PFSK-1 (cell line): Measurements from ENCODE around the gene ERCC8.

Experiments used
- FOXP2 ChIP-seq: optimal IDR thresholded peaks from 2 replicates; pipeline ENCODE3; 2011; ENCODE audit warnings: borderline replicate concordance, control low read depth, inconsistent platforms; ENCODE audit not compliant: insufficient read depth; ENCODE audit errors: extremely low read length, extremely low read depth
- POLR2AphosphoS5 ChIP-seq: IDR thresholded peaks from 2 replicates; pipeline ENCODE4 v1.6.1; 2012; ENCODE audit warnings: low read depth, mild to moderate bottlenecking, control low read depth, low read length, moderate library complexity
- REST ChIP-seq, 2 experiments: IDR thresholded peaks; 2 replicates each; pipeline versions ENCODE4 v1.6.1 to v1.8.0; 2011 to 2012; ENCODE audit warnings: low read depth in 2 of 2, low read length in 2 of 2, control low read depth in 1 of 2, inconsistent platforms in 1 of 2, mild to moderate bottlenecking in 1 of 2, moderate library complexity in 1 of 2; ENCODE audit not compliant: insufficient read depth in 1 of 2
- SIN3A ChIP-seq: IDR thresholded peaks from 2 replicates; pipeline ENCODE4 v1.6.1; 2012; ENCODE audit warnings: mild to moderate bottlenecking, low read length, moderate library complexity, borderline replicate concordance; ENCODE audit not compliant: insufficient read depth
- TAF1 ChIP-seq: IDR thresholded peaks from 2 replicates; pipeline ENCODE4 v1.6.1; 2012; ENCODE audit warnings: low read length, control low read depth, borderline replicate concordance; ENCODE audit not compliant: insufficient read depth

The ERCC8 gene

GRCh38 chr5:60852317-60852716, 92.6 kb downstream of the ERCC8 start:
- TF ChIP-seq FOXP2 (no peak), POLR2AphosphoS5 (no peak), SIN3A (no peak), TAF1 (no peak), REST (IDR thresholded peaks at IDR 0.05; ENCODE audit: insufficient read depth in 1 of 2, low read depth in 2 of 2, low read length in 2 of 2) (no peak)

GRCh38 chr5:60851626-60852025, 93.2 kb downstream of the ERCC8 start:
- TF ChIP-seq POLR2AphosphoS5, result no peak
- TF ChIP-seq TAF1, result no peak
- no peak for TF ChIP-seq FOXP2
- no peak for TF ChIP-seq REST (IDR thresholded peaks at IDR 0.05; ENCODE audit: insufficient read depth in 1 of 2, low read depth in 2 of 2, low read length in 2 of 2)
- no peak for TF ChIP-seq SIN3A

GRCh38 chr5:60846298-60846697, 98.6 kb downstream of the ERCC8 start:
- TF ChIP-seq FOXP2 (no peak), SIN3A (no peak), TAF1 (no peak), REST (IDR thresholded peaks at IDR 0.05; ENCODE audit: insufficient read depth in 1 of 2, low read depth in 2 of 2, low read length in 2 of 2) (no peak), POLR2AphosphoS5 (no peak)

GRCh38 chr5:60843936-60844905, 100.6 kb downstream of the ERCC8 start, which contains the start of gene ELOVL7:
Gene ELOVL7 (minus strand): TSS chr5:60844269. CDS start chr5:60787397, 56,872 bp downstream.
- no peak for TF ChIP-seq TAF1
- no peak for TF ChIP-seq FOXP2
- no peak for TF ChIP-seq SIN3A
- no peak for TF ChIP-seq REST (IDR thresholded peaks at IDR 0.05; ENCODE audit: insufficient read depth in 1 of 2, low read depth in 2 of 2, low read length in 2 of 2)
- TF ChIP-seq POLR2AphosphoS5, result no peak
